ENCODE results near the gene BLOC1S1. TPM values are rescaled to one million over a fixed set of nuclear protein-coding genes. Genes with fewer than 3 reads are reported as not detected.

BLOC1S1 gene
- total and polyA plus RNA-seq, 2 of the 4 experiments (the other 2 are of a cell fraction), result 128 to 285 TPM

GRCh38 chr12:55724226-55724939 lies 8.5 kb downstream of the BLOC1S1 start:
- no peak overlapping the region for H2BK20ac ChIP-seq (ENCODE audit: low read depth, low read length)
- H3K9me3 ChIP-seq (ENCODE audit: control insufficient read depth, insufficient read depth, low read length), result no peaks in the 10 kb centered on the region
- H2BK120ac ChIP-seq (ENCODE audit: low read depth, low read length), result no peak overlapping the region
- no peak overlapping the region for H4K91ac ChIP-seq (ENCODE audit: insufficient read depth, low read depth, low read length)
- no peak overlapping the region for H3K4me3 ChIP-seq (ENCODE audit: insufficient read depth, low read depth, low read length)
- ATAC-seq (ENCODE audit: low read depth) (no peak), DNase-seq (peak; percentile 69)
- ChIA-PET POLR2A (ENCODE audit: unreplicated experiment) (no interaction called here), CTCF (interaction anchor here (1.0 kb wide), 1 partner anchor 60 kb away, joined by 3 read pairs; no protein-coding TSS in a partner anchor)
- no peak overlapping the region for H3K4ac ChIP-seq (ENCODE audit: low read depth, low read length)
- H2AK5ac ChIP-seq (ENCODE audit: low read depth, low read length), result no peak overlapping the region
- H3K9ac ChIP-seq (ENCODE audit: low read depth, low read length), result no peak overlapping the region
- H3K4me1 ChIP-seq (ENCODE audit: control insufficient read depth, insufficient read depth, low read length), result peaks cover 20% of the 10 kb centered on the region
- no peaks in the 10 kb centered on the region for H3K27me3 ChIP-seq (ENCODE audit: control insufficient read depth, insufficient read depth, low read length)
- H4K5ac ChIP-seq (ENCODE audit: low read depth, low read length), result no peak overlapping the region
- H3K23ac ChIP-seq (ENCODE audit: low read depth, low read length), result no peak overlapping the region
- WGBS, 2 experiments (ENCODE audit: extremely low coverage in 2 of 2, insufficient read length in 1 of 2), result no CpG with 5 or more reads among the region's 11 CpGs
- peak overlapping the region; percentile 5 for H2AFZ ChIP-seq (replicated peaks; ENCODE audit: low read length, poor library complexity)
- dilution Hi-C loops (cut with HindIII; ENCODE audit: low sequenced_read_pairs, unreplicated experiment) (no loop called here), intact Hi-C loops (cut with micrococcal nuclease) (no loop called here), in situ Hi-C loops (cut with MboI; ENCODE audit: low sequenced_read_pairs) (no loop called here)
- H2AK9ac ChIP-seq (replicated peaks; ENCODE audit: low read depth, low read length, poor library complexity), result peak overlapping the region; percentile 55
- H3K79me1 ChIP-seq (ENCODE audit: low read depth in 1 of 2, low read length in 2 of 2), result peaks cover 10 to 58% of the 10 kb centered on the region in 2 experiments
- no peak overlapping the region for H3K27ac ChIP-seq (ENCODE audit: insufficient read depth, low read length)
- H3K14ac ChIP-seq (replicated peaks; ENCODE audit: low read depth, low read length), result no peak overlapping the region
- H2BK5ac ChIP-seq (ENCODE audit: low read depth, low read length, poor library complexity, severe bottlenecking), result no peak overlapping the region
- no peak for TF ChIP-seq FOS (IDR thresholded peaks at IDR 0.05; ENCODE audit: low read depth, low read length)
- peak; percentile 64 for TF ChIP-seq RAD21 (IDR thresholded peaks at IDR 0.05; ENCODE audit: low read length)
- 0 out of 2 replicates have a peak, but pooled peaks have one; percentile 35 for TF ChIP-seq SMC3 (IDR thresholded peaks at IDR 0.05; ENCODE audit: low read depth, low read length)
- TF ChIP-seq MAZ (IDR thresholded peaks at IDR 0.05; ENCODE audit: borderline replicate concordance, low read depth, low read length), result no peak
- TF ChIP-seq RCOR1 (IDR thresholded peaks at IDR 0.05; ENCODE audit: insufficient replicate concordance, low read length), result no peak
- TF ChIP-seq, protein P1, sequence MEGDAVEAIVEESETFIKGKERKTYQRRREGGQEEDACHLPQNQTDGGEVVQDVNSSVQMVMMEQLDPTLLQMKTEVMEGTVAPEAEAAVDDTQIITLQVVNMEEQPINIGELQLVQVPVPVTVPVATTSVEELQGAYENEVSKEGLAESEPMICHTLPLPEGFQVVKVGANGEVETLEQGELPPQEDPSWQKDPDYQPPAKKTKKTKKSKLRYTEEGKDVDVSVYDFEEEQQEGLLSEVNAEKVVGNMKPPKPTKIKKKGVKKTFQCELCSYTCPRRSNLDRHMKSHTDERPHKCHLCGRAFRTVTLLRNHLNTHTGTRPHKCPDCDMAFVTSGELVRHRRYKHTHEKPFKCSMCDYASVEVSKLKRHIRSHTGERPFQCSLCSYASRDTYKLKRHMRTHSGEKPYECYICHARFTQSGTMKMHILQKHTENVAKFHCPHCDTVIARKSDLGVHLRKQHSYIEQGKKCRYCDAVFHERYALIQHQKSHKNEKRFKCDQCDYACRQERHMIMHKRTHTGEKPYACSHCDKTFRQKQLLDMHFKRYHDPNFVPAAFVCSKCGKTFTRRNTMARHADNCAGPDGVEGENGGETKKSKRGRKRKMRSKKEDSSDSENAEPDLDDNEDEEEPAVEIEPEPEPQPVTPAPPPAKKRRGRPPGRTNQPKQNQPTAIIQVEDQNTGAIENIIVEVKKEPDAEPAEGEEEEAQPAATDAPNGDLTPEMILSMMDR (conservative IDR thresholded peaks at IDR 0.05; ENCODE audit: low read depth, low read length), result peak; percentile 61
- no peak; the same call in 1 of the 2 replicates for TF ChIP-seq POLR2A (IDR thresholded peaks at IDR 0.05; ENCODE audit: low read depth, low read length)
- H3K4me2 ChIP-seq (ENCODE audit: low read depth, low read length), result no peak overlapping the region
- no peak overlapping the region for H2BK15ac ChIP-seq (ENCODE audit: low read depth, low read length)
- H3K56ac ChIP-seq (ENCODE audit: extremely low read depth, insufficient read depth, low read length), result no peak overlapping the region
- BruUV-seq (replicated peaks), result no TSS peak
- peaks cover 68% of the 10 kb centered on the region for H4K20me1 ChIP-seq (ENCODE audit: insufficient read depth, low read length)
- H3K9me1 ChIP-seq (ENCODE audit: insufficient read depth, low read length), result peaks cover 12% of the 10 kb centered on the region; the same call in 1 of the 2 replicates
- H3K18ac ChIP-seq (ENCODE audit: low read depth, low read length), result no peak overlapping the region
- H3K36me3 ChIP-seq (ENCODE audit: control insufficient read depth, insufficient read depth, low read length), result peaks cover 45% of the 10 kb centered on the region
- no peak overlapping the region for H4K8ac ChIP-seq (ENCODE audit: low read depth in 2 of 2, low read length in 2 of 2)

Measured in IMR-90 (cell line).